Stimulated activated CD8-positive, alpha-beta memory T cell treated with anti-CD3 and anti-CD28 coated beads, Interleukin-2, amount 100 ng/mL, for 1 hour (primary cell): ENCODE data around the gene ATAT1.
"Not testable (repeated sequence)": the region's sequence is repeated elsewhere in the genome, so short reads cannot be mapped to it uniquely, and the experiment has no call there.

ENCODE experiments used
- DNase-seq, 2 donors: peaks; one replicate each; pipeline ENCODE4 v3.0.0-alpha.2; 2020; ENCODE audit warnings: low read depth in 2 of 2

Gene ATAT1

DNA sequence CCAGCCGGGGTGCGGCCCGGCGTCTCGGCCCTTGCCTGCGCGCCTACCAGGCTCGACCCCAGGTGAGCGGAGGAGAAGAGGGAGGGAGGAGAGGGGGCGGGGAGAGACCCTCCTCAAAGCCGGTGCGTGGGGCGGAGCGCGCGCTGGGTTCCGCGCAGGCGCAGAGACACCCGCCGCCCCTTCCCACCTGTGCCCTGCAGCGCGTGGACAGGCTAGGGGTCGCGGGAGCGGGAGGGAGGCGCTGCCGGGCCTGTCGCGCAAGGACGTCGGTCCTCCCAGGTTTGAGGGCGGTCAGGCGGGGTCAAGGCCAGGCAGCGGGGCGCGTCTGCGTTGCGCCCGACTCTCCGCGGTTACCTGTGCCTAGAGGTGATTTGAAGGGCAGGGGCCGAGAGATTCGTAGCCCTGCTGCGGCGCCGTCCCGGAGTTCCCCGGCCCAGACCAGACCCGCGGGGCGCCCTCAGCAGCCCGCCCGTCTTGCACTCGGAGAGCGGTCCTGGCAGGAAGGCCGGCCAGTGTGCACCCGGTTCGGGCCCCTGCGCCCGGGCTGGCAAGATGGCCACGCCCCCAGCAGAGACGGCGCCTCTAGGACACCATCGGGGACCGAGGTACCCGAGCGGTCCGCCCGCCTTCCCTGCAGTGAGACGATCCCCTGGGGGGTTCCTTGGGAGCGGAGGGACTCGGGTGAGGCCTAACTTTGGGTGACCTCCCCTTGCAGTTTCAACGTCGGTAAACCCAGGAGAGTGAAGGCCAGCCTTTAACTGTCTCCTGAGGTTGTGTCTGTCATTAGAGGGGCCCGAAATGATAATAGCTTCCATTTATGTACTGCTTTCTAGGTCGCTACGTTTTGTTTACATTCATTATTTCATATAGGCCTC, 20.8 kb downstream of the ATAT1 start:
- peak; percentile 37 to 56 for DNase-seq

DNA sequence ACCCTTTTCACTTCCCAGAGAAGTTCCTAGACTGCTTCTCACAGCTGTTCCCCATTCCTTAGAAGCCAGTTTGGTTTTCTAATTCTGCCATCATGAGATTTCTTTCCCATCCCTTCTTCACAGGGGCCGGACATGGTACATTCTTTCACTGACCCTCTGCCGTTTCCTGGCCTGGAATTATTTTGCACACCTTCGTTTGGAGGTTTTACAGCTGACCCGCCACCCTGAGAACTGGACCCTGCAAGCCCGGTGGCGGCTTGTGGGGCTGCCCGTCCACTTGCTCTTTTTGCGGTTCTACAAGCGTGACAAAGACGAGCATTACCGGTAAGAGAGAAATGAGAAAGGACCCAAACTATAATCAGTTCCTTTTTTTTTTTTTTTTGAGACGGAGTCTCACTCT, 24.5 kb downstream of the ATAT1 start:
- DNase-seq: no peak

DNA sequence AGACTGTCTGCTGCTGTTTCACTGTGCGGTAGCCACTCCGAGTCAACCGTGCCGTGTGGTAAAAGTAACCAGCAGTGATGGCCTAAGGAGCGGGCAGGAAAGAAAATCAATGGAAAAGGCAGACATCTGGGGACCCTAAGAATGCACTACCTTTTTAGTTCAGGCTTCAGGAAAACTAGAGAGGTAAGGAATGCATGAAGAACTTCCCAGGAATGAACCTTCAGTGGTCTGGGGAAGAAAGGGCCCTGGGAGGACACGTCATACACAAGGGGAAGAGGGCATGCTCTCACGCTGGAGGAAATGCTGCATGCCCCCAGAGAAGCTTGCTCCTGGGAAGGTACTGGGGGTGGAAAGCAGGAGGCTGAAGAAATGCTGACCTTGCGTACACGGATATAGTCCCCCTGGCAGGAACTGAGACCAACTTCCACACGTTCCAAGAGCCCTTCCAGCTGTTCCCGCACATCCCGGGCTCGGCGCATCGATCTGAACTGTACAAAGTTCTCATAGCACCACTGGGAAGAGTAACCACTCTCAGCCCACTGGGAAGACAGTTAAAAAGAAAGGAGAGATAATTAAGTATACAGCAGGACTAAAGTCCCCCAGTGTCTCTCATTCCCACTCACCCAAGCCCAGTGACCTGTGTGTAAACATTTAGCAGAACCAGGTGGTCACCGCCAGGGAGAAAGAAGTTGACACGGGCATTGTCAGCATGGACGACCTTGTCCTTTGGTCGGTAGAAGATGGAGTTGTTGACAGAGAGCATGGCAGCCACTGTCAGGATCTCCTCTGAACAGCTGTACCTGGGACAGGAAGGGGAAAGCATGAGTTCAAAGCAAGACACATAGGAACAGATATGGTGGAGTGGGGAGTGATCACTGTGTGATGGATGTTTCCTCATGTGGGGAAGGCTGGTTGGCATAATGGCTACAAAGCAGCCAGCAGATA, 28.4 kb downstream of the ATAT1 start:
- no peak for DNase-seq

DNA sequence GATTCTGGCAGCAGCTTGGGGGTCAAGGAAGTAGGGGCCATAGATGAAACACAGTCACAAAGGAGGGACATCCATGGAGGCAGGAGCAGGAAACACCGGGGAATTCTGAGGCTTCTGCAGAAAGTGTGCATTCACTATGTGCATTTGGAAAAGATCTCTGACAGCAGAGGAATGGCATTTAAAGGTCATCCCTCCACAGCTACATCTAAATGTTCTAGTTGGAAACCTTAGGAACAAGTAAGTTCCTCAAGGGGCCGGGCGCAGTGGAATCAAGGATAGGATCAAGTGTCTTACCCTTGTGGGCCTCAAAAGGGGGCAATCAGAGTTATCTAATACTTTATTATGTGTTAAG, 29.0 kb downstream of the ATAT1 start:
- no peak for DNase-seq

DNA sequence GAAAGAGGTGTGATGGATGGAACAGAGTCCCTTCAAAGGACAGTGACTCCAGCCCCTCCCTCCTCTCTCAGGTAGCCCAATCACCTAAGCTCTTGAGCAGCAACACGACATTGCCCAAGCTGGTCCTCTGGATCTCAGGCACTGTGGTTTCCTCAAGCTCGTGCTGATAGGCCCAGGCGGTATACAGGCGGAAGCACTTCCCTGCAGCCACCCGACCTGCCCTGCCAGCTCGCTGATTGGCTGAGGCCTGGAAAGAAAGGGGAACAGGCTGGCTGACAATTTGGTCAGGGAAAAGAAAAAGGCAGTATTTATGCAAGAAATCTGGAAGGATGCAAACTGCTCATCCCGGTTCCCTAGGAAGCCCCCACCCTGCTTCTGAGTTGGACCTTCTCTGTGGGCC, 29.8 kb downstream of the ATAT1 start:
- DNase-seq: no peak

DNA sequence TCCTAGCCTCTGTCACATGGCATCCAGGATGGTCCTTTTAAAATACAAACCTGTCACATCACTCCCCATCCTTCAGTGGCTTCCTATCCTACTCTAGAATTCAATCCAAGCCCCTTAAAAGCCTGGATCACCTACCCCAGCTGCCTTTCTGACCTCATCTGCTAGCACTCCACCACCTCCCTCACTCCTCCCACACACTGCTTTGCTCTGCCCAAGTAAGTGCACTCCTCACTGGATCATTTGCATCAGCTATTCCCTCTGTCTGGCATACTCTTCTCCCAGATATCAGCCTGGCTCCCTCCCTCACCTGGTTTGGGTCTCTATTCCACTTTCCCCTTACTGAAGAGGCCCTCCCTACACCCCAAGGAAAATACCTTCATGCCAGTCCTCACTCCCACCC, 30.8 kb downstream of the ATAT1 start:
- no peak for DNase-seq

DNA sequence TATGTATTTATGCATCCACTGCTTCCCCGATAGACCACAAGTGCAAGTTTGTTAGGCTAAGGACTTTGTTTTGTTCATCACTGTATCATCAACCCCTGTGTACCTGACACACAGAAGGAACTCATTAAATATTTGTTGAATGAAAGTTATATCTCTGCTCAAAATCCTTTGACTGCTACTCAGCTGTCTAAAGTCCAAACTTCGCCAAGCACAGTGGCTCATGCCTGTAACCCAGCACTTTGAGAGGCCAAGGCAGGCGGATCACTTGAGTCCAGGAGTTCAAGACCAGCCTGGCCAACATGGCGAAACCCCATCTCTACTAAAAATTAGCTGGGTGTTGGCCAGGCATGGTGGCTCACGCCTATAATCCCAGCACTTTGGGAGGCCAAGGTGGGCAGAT, 31.2 kb downstream of the ATAT1 start:
- DNase-seq: not testable (repeated sequence)

DNA sequence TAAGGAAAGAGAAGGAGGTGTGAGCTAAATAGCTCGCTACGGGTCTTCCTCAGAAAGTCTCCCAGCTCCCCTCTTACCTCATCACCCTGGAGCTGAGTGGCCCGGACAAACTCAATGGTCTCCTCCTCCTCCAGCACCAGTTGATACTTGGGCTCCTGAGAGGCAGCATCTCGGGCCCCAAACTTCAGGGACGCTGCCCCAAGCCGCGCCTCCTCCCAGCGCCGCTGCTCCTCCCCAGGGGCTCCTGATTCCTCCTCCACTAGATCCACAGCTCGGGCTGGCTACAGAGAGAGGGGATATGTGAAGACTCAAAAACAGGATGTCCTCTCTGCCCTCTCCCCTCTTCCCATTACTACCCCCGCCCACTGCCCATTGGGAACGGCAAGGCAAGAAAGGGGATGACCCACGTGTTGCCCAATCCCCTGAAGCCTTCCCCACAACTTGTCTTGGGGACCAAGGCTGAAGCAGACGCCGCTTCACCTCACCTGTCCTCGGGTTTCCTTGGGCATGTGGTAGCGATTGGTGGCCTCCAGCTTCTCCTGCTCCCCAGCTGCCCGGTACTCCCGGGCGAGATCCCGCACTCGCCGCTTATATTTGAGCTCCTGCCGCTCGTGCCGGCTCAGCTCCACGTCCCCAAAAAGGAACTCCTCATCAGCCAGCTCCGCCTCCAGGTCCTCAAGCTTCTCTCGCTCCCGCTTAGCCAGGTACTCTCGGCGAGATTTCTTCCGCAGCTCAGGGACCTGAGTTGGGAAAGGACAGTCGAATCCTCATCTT, 38.5 kb downstream of the ATAT1 start:
- no peak for DNase-seq

DNA sequence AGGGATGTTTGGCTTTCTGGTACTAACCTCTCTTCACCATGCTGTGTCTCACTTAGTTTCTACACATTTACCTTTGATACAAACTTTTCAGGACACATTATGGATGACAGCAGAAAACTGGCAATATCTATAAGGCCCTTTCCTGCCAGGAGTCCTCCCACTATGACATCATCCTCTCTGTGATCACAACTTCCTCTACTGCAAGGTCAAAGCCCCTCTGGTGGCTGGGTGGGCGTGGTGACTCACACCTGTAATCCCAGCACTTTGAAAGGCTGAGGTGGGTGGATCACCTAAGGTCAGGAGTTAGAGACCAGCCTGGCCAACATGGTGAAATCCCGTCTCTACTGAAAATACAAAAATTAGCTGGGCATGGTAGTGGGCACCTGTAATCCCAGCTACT, 39.6 kb downstream of the ATAT1 start:
- DNase-seq: not testable (repeated sequence)

DNA sequence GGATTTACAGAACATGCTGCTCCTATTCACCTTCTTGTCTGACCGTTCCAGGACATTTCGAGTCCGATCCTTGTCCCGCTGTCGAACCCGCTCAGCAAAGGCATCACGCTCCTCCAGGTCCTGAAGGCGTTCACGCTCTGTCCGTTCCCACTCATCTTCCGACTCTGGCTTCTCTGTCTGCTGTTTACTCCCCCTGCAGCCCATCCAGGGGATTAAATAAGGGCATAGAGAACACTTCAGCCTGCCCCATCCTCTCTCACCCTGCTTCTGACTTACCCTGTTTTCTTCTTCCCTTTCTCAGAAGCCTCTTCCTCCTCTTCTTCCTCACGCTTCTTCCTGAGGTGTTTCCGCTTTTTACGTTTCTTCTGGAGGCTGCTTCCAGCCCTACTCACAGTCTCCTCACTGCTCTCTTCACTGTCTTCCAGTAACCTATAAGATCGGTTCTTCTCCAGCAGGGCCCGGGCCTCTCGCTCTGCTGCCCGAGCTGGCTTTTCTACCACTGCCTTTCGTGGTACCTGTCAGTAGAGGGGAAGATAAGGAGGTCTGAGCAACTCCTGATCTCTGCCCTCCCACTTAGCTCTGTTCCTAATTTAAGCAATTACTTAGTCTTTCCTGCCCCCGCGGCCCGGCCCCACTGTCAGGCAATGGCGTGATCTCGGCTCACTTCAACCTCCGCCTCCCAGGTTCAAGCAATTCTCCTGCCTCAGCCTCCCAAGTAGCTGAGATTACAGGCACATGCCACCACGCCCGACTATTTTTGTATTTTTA, 44.3 kb downstream of the ATAT1 start:
- no peak for DNase-seq

DNA sequence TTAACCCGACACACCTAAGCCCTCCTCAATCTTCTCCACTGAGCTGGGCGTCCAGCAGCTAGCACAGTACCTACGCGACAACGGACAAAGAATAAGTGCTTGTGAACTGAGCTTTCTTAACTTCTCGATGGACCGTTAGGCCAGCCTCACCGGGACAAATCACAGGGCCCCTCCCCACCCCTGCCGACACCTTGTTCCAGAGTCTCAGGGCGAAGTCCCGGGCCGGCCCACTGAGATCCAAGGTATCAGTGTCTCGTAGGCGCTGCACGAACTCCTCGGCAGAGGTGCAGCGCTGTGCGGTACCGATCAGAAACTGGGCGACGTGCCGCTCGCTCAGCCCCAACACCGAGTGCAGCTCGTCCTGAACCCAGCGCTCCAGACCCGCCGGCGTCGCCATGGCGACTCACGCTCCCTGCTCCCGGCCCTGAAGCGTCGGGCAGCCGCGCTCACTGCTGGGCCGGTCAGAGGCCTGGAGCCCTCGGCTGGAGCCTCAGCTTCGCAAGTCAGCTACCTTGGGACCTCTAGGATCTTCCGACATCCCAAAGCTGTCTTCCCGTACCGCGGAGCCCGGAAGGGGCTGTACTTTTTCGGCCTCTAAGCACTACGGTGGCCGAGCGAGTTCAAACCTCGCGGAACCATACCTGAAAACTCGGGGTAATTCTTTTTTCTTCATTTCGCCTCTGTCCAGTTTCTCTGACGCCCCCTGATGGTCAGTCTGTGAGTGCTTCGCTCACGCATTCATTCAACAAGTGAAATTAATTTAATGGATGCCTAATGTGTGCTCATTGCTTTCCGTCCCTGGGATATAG, 46.0 kb downstream of the ATAT1 start, which contains the start of gene DHX16:
TSS of gene DHX16 (minus strand) at position 562 of the 809 bp plus-strand sequence. CDS start at position 397, 165 bp downstream.
- peak; percentile 80 to 81 for DNase-seq

DNA sequence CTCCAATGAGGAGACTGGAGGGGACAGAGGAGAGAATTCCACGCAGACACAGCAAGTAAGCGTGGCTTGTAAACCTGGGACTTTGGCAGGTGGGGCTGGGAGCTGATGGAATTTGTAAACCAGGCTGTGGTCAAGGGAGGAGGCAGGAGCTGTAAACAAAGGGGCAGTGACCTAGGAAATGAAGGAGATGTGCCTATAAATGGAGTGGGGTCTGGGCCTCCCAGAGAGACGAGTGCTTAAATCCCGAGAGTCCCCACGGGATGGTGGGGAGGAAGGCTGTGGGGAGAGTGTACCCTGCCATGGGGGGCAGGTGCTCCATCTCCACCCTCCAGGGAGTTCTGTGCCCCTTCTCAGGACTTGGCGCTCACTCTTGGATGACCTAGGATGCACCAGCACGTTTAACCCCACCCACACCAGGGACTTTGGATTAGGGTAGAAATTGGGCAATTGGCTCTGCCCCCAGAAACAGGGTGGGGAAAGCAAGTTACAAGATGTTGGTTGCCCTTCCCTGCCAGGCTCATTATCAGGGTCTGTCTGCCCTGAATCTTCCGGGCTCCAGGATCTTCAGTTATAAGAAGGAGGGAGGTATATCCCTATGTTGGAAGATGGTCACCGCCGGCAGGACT, 50.1 kb downstream of the ATAT1 start:
- no peak for DNase-seq

DNA sequence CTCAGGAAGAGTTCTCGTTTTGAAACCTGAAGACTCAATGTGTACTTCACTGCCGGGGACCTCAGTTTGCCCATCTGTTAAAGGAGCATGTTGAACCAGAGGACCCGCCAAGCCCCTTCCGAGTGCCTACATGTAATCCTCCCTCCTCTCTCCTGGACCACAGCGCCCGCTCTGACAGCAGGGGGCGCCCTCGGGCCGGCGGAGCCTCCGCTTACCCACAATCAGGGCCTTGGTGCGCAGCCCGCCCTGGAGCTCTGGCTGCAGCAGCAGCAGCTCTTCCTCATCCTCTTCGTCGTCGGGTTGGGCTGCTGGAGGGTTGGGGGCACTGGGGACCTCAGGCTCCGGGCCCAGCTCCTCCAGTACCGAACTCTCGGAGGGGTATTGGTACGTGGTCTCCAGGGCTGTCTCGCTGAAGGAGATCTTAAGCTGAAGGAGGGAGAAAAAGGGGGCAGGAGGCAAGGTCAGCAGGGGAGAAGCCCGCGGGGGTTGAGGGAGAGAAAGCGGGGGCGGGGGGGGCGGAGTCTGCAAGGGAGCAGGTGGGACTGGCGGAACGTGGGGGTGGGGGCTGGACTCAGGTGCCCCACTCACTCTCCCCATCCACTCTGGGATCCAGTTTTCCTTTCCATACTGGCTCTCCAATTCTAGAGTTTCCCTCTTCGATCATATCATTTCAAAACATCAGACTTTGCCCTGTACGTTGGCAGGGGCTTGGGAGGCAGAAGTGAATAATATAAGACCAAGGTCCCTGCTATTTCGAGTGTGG, 52.5 kb downstream of the ATAT1 start:
- peak; percentile 82 to 88 for DNase-seq

DNA sequence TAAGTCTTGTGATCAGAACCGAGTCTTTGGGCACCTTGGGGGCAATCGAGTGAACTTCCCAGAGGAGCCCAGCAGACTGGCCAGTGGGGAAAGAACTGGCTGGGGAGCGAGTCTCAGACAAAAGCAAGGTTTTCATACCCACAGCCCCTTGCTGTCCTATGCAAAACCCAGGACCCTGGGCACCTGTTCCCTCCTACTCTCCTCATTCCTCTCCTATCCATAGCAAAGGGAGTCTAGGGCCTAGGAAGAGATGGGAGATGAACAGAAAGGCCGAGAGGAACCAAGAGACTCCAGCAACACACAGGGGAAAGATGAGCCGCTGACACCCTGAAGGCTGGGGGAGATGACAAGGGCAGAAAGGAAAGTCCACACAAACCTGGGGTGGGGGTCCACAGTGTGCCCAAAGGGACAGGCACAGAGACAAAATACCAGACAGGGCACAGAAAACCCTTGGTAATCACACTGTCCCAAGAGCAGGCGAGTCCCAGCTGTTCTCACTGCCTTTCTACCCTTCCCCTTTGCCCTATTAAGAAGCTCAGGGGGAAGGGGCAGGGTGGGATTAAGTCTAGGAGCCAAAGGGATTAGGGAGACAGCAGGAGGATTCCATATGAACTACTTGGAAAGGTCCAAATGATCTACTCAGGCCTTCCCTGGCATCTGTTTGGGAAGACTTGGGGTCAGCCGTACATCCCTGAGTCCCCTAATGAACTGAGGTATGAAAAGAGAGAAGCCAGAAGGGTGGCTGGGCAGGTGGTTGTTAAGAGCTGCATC, 53.3 kb downstream of the ATAT1 start:
- DNase-seq: no peak

DNA sequence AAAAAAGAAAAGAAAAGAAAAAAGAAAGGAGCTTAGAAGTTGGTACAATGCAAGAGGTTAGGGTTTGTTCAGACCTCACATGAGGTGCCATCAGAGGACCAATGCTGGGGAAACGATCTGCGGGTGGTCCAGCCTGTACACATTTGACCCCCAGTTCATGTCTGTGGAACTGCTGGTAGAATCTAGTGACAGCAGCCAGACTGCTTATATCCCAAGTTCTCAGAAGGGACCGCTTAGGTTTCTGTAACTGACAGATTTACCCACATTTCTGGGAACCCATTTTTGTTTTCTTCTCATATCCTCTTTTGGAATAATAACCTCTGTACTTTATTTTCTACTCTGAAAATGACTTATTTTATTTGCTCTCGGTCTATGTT, 55.1 kb downstream of the ATAT1 start:
- no peak for DNase-seq

DNA sequence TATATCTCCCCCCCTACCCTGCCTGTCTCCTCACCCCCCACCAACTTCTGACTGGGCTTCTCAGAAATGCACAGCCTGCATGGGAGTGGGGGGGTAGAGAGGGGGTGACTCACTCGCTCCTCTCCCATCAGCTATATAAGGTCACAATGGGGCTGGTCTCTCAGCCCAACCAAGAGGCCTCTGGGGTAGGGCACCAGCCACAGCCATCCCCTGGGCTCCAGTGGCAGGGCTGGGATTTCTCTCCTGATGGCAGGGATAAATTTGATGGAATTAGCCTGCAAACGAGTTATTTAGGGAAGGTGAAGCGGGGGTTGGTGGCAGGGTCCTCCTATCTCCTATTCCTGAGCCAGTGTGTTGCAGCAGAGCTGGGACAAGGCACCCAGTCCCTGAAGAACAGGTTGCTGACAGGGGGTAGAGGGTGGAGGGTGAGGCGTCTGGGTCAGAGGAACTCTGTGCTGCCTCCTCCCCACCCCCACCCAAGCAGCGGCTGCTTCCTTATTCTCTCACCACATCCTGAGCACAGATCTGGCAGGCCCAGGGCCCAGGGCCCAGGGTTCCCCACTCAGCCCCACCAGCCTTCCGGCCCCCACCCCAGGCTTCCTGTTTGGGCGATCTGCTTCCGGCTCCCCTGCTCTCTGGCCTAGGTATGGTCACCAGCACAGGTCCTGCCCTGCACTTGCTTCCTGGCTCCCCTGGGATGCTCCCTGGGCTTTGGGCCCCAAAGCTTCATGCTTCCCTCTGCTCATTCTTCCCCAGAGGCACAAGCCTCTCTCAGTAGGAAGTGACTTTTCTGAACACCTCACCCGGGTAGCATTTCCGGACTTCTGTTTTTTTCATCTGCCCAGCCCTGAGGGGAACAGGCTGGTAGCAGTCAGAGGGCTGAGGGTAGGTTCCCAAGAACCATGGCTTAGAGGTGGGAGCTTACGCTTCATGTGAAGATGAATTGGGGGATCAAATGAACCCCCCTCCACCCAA, 55.8 kb downstream of the ATAT1 start:
- DNase-seq: peak; percentile 75 to 76
